ENCODE data around the gene C1orf210. TPM values are rescaled to one million over a fixed set of nuclear protein-coding genes. Genes with fewer than 3 reads are reported as not detected.

C1orf210 gene
- polyA plus RNA-seq, 12 donors, result 0.21 to 15.7 (median 0.53) TPM; not detected in 7

DNA sequence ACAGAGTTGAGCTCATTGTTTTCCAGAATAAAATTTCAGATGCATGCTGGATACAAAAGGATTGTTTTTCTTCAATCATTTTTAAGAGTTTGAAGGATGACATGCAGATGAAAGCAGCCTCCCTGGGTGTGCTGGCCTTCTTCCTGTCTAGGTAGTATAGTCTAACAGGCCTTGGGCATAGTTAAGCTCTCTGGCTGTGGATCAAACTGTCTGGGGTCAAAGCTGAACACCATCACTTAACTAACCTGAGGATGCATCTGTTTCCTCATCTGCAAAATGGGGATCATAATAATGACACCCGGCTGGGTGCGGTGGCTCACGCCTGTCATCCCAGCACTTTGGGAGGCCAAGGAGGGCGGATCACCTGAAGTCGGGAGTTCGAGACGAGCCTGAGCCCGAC, 9.4 kb upstream of the C1orf210 start:
- DNase-seq, result no peak

- DNase-seq, result no peak
These were observed 8.7 kb upstream of the C1orf210 start for GRCh38 chr1:43293896-43294760.

- DNase-seq, result no peak
These were observed 7.8 kb upstream of the C1orf210 start for GRCh38 chr1:43293176-43293575.

DNA sequence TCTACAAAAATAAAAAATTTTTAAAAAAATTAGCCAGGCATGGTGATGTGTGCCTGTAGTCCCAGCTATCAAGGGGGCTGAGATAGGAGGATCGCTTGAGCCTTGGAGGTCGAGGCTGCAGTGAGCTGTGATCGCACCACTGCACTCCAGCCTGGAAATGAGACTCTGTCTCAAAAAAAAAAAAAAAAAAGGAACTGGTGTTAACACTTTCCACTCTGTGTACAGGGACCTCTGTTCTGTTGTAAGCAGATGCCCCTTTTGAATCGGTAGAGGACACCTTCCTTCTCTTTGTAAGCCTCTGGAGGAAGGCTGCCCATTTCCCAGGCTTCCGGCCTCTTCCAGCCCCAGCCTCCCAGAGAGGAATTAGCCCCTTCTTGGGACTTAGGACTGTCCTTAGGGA, 7.3 kb upstream of the C1orf210 start:
- no peak for DNase-seq

- no peak for DNase-seq
These were observed 6.8 kb upstream of the C1orf210 start for GRCh38 chr1:43292216-43292615.

DNA sequence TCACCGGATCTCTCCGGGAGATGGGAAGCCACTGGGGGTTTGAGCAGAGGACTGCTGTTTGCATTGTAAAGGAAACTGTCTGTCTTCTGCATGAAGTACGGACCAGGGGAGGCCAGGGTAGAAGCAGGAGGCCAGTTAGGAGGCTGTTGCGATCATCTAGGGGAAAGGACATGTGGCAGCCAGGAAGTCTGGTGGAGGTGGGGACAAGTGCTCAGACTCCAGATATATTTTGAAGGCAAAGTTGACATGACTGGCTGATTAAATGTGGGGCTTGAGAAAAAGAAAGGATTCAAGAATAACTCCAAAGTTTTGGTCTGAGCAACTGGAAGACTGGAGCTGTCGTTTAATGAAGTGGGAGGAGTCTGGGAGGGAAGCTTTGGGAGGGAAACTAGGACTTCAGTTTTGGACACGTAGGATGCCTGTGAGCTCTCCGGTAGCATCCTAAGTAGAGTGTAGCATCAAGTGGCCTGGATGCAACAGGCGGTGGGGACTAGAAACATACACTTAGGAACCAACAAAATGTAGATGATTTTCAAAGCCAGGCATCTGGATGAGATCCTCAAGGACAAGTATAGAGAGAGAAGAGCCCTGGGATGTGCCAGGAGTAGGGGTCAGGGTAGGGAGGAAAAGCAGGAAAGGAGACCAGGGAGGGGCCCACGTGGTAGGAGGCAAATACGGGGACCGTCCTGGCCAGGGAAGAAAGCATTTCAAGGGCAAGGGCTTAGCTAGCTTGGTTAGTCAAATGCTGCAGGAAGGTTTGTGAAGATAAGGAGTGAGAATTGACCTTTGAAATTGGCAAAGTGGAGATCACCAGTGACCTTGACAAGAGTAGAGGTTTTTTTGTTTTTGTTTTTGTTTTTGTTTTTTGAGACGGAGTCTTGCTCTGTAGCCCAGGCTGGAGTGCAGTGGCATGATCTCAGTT, 3.7 kb upstream of the C1orf210 start:
- DNase-seq, result no peak

DNA sequence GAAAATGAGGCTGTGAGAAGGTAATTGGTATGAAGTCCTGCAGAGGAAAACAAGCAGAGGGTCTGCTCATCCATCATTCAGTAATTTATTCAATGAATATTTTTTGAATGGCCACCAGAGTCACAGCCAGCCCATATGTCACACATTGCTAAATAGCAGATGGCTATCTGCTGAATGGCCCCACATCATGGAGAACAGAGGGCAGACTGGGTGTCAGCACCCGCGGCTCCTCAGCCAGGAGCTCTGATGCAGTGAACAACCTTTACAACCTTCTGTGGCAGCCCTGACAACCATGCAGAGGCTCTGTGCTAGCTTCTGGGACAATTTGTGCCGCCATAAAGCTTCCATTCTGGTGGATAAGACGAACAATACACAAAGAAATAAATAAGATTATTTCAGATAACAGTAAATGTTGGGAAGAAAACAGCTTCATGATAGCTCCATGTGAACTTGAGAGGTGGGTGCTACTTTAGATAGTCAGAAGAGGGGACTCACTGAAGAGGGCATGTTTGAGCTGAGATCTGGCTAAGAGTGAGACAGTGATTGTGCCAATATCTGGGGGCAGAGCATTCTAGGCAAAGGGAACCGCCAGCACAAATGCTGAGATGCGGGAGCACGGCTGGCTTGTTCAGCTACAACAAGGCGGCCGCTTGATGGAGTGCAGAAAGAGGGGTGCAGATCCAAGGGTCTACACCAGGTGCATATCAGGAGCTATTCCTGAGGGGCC, 2.8 kb upstream of the C1orf210 start:
- no peak for DNase-seq

GRCh38 chr1:43286533-43286932, 1.2 kb upstream of the C1orf210 start:
- no peak for DNase-seq

GRCh38 chr1:43286115-43286514, 734 bp upstream of the C1orf210 start:
- DNase-seq, result no peak

GRCh38 chr1:43284546-43285110, 753 bp downstream of the C1orf210 start:
- no peak for DNase-seq

DNA sequence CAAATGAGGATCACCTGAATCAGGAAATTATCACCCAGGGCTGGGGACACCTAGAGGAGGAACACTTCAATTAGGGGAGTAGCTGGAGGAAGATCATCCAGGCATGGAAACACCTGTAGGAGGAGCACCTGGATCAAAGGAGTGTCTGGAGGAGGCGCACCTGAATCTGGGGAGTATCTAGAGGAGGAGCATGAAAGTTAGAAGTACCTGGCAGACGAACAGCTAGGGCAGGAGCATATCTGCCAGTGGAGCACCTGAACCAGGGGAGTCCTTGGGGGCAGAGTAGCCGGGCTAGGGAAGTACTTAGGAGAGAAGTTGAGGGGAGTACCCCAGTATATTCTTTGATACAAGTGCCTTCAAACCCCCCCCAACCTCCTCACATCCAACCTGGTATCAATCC, 1.3 kb downstream of the C1orf210 start:
- no peak for DNase-seq

DNA sequence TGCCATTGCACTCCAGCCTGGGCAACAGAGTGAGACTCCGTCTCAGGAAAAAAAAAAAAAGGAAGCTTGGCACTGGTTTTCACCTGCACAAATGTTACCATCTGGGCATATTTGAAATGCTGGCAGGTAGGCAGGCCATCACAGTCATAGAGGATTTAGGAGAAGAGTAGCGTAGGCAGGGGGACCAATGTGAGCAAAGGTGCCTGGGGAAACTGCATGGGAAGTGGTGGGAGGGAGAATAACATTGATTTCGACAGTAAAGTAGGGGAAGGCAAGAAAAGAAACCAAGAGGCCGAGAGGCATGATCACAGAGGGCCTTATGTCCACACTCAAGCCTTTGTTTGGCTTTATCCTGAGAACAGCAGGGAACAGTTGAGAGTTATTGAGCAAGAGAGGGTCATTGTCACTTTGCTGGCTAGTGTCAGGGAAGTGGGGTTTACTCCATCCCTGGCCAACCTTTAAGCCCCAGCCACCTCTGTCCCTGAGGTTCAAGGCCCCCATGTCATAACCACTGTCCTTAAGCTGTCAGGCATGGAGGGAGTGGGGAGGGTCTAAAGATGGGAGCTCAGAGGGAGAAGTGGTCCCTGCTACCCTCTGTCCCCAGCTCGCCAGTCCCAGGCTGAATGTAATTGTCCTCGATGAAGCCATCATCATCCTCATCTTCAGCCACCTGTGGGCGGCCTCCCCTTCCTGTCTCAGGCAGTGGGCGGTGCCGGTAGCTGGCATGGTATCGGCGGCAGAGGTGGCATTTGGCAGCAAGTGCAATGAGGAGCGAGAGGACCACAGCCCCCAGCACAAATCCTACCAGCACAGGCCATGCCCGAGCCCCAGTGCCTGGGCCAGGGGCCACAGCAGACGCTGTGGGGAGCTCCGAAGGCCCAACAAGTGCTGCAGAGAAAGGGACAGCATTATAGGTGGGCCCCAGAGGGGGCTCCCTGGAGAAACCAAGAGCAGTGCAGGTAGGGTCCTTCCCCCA, 2.9 kb downstream of the C1orf210 start:
- no peak for DNase-seq

DNA sequence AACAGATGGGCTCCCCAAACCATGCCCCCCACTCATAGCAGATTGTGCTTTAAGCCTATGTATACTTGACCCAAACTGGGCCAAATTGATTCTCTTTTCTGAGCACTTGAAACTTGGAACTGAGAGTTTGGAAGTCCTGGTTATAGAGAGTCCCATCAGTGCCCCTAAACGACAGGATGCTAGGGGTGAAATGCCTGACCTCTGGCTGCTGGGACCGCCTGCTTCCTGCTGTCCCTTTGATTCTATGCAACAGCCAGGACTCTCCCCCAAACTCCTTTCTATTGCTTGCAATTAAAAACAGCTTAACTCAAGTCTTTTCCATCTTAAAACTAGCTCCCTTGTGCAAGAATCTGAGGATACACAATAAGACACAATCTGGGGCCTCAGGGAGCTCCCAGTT, 4.7 kb downstream of the C1orf210 start:
- DNase-seq, result no peak

GRCh38 chr1:43279666-43280065, 5.7 kb downstream of the C1orf210 start:
- DNase-seq, result no peak

- DNase-seq, result no peak
These were observed 6.2 kb downstream of the C1orf210 start for GRCh38 chr1:43279161-43279560.

DNA sequence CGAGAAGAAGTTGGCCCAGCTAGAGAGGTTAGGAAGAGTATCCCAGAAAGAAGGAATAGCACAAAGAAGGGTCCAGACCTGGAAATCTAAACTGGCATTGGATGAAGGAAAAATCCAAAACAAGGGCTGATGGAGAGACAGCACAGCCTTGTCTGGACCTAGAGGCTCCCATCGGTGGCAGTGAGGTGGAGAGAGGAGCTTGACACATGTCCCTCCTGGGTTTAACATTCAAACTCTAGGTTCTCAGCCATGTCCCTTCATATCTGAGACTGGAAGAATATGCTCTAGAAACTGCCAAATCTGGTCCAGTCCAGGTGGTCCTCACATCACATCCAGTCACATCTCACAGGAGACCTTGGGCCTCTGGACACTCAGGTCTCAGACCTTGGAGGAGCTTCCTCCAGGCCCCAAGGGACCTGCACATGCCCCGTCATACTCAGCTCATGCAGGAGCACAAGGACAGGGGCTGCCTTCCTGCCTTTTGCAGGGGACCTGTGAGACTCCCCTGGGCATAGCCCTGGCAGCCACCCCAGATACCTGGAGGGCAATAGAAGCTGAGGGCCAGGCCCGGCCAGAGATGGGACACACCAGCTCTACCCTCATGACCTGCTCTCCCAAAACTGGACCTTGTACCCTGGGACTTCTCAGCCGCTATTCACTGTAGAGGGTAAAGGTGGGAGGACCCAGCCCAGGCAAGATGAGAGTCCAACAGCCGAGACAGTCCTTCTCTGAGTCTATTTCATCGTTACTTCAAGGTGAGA, 8.1 kb downstream of the C1orf210 start:
- DNase-seq, result no peak

DNA sequence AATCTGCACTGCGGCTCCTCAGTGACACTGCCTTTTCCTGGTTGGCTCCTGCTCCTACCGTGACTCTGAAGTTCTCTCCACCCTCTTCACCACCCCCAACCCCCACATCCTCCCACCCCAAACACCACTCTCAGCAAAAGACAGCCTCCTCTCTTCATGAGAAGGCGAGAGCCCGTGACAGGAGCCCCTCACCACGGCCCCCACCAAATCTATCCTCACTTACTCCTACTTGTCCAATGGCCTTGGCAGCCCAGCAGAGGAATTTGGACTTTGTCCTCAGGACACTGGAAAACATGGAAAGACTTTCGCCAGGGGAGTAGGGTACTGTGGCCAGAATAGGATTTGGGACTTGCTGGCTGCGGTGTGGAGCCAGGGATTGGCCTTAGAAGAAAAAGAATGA, 8.7 kb downstream of the C1orf210 start:
- no peak for DNase-seq

DNA sequence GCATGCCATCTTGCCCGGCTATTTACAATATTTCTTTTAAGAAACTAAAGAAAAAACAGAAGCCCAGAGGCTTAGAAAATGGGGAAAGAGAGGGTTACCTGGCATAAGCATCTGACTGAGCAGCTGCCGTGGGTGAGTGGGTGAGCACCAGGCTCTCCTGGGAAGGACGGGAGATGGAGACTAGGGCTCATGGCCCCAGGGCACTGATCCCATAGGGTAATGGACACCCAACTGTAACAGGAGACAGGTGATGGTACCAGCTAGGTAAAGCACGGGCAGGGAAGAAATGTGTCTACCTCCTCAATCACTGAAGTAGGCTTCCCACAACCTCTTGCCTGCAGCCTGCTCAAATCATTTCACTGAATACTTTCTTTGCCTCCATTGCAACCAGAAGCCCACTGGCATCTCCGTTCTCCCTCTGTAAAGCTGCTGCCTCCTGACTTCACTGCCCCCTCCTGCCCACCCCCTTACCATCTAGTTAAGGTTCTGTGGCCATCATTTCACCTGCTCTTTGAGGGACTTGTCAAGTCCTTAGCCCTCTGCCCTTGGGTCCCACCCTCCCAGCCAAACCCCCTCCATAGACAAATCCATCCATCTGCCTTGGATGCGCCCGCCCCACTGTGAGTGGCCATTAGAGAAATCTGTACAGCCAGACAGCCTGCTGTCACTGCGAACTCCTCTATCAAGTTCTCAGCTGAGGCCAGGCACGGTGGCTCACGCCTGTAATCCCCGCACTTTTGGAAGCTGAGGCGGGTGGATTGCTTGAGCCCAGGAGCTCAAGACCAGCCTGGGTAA, 9.4 kb downstream of the C1orf210 start:
- DNase-seq, result no peak

DNA sequence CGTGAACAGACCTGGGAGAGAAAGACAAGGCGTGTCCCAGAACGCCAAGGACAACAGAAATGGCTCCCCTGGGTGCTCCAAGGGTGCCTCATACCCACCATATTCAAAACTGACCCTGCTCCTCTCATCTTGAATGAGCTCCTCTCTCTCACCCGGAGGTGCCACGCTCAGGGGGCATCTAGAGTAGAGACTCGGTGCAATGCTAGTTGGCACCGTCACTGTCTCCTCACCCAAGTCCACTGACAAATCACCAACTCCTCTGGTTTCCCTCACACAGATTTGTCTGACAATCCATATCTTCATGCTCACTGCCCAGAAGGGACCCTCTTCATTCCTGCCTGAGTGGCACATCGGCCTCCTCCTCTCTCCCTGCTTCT, 10.6 kb downstream of the C1orf210 start:
- no peak for DNase-seq
